Activated B cell treated with CpG ODN at 0.5 μM for 24 hours (primary cell): ENCODE measurements around the gene TXNDC9. TPM values are rescaled to one million over a fixed set of nuclear protein-coding genes. Genes with fewer than 3 reads are reported as not detected.
"Not testable (repeated sequence)": the region's sequence is repeated elsewhere in the genome, so short reads cannot be mapped to it uniquely, and the experiment has no call there.

Source experiments
- ATAC-seq: fragments of 200-7000 bp; cut with Tn5 transposase; one replicate; pipeline ENCODE4 v1.10.0; 2021; ENCODE audit warnings: low read depth, mild to moderate bottlenecking, moderate library complexity
- CTCF ChIA-PET: fragments of 350-600 bp; sonication (Branson Sonifier 250); formaldehyde crosslinking; loops from one replicate; lab custom pipeline; 2021; ENCODE audit warnings: antibody characterized with exemption; lab: Charles Lee
- POLR2A ChIA-PET: fragments of 350-600 bp; sonication (Branson Sonifier 250); formaldehyde crosslinking; loops from one replicate; lab custom pipeline; 2021; ENCODE audit warnings: antibody characterized with exemption; lab: Charles Lee
- DNase-seq: peaks from one replicate; pipeline ENCODE4 v3.0.0; 2022
- H3K27ac Mint-ChIP-seq: one replicate; pipeline ENCODE4 v1.8.0; 2020; ENCODE audit warnings: mixed read lengths
- H3K27me3 Mint-ChIP-seq: one replicate; pipeline ENCODE4 v1.8.0; 2021; ENCODE audit warnings: mixed read lengths
- H3K36me3 Mint-ChIP-seq: one replicate; pipeline ENCODE4 v1.8.0; 2021; ENCODE audit warnings: low read depth, mixed read lengths
- H3K4me1 Mint-ChIP-seq: one replicate; pipeline ENCODE4 v1.8.0; 2021; ENCODE audit warnings: mixed read lengths
- H3K4me3 Mint-ChIP-seq: one replicate; pipeline ENCODE4 v1.8.0; 2020; ENCODE audit warnings: mild to moderate bottlenecking, mixed read lengths
- H3K9me3 Mint-ChIP-seq: one replicate; pipeline ENCODE4 v1.8.0; 2020; ENCODE audit warnings: mixed read lengths
- intact Hi-C: fragments of 100-400 bp; cut with micrococcal nuclease; formaldehyde crosslinking; loops from one replicate; pipeline ENCODE4 v1.15.1; 2024
- total RNA-seq: library from RNA; stranded (reverse); gene quantifications from 2 replicates; pipeline ENCODE4 v1.2.3, GENCODE V29; 2022
- TF ChIP-seq, protein P1 (sequence below): fragments of 200-600 bp; IDR thresholded peaks from one replicate; pipeline ENCODE4 v1.8.0; 2022; ENCODE audit warnings: antibody characterized with exemption, mild to moderate bottlenecking

The TXNDC9 gene
- total RNA-seq, 1 donor from 2014 or later, result 26.8 TPM

GRCh38 chr2:99376254-99376864, 40.2 kb upstream of the TXNDC9 start:
- ChIA-PET CTCF (no interaction called here), POLR2A (interaction anchor here (0.6 kb wide), 1 partner anchor 374 kb away, joined by 4 read pairs; no protein-coding TSS in a partner anchor)
- Mint-ChIP-seq H3K27me3 (no peaks in the 10 kb centered on the region), H3K9me3 (peaks cover 7% of the 10 kb centered on the region), H3K36me3 (peaks cover 91% of the 10 kb centered on the region), H3K4me3 (no peak overlapping the region), H3K27ac (no peak overlapping the region), H3K4me1 (no peaks in the 10 kb centered on the region)
- TF ChIP-seq, protein P1, sequence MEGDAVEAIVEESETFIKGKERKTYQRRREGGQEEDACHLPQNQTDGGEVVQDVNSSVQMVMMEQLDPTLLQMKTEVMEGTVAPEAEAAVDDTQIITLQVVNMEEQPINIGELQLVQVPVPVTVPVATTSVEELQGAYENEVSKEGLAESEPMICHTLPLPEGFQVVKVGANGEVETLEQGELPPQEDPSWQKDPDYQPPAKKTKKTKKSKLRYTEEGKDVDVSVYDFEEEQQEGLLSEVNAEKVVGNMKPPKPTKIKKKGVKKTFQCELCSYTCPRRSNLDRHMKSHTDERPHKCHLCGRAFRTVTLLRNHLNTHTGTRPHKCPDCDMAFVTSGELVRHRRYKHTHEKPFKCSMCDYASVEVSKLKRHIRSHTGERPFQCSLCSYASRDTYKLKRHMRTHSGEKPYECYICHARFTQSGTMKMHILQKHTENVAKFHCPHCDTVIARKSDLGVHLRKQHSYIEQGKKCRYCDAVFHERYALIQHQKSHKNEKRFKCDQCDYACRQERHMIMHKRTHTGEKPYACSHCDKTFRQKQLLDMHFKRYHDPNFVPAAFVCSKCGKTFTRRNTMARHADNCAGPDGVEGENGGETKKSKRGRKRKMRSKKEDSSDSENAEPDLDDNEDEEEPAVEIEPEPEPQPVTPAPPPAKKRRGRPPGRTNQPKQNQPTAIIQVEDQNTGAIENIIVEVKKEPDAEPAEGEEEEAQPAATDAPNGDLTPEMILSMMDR, result no peak
- no peak for ATAC-seq
- intact Hi-C loops, result no loop called here
- no peak for DNase-seq

GRCh38 chr2:99374747-99375146, 38.6 kb upstream of the TXNDC9 start:
- intact Hi-C loops, result no loop called here
- DNase-seq, result no peak
- H3K9me3 Mint-ChIP-seq, result peaks cover 7% of the 10 kb centered on the region
- no peak overlapping the region for H3K27ac Mint-ChIP-seq
- H3K4me3 Mint-ChIP-seq, result no peak overlapping the region
- H3K36me3 Mint-ChIP-seq, result peaks cover 85% of the 10 kb centered on the region
- no peaks in the 10 kb centered on the region for H3K27me3 Mint-ChIP-seq
- TF ChIP-seq, protein P1, result no peak
- H3K4me1 Mint-ChIP-seq, result no peaks in the 10 kb centered on the region
- ATAC-seq, result no peak
- ChIA-PET CTCF (no interaction called here), POLR2A (no interaction called here)

DNA sequence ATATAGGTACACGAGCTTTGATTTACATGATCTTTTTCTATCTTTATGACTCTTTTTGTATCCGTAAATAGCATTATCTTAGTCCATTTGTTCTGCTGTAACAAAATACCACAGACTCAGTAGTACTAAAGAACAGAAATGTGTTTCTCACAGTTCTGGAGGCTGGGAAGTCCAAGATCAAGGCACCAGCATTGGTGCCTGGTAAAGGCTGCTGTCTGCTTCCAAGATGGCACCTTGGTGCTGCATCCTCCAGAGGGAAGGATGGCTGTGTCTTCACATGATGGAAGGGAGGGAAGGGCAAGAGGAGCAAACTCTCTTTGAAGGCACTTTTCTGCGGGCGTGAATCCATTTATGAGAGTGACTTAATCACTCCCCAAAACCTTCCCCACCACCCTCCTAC, 37.0 kb upstream of the TXNDC9 start:
- POLR2A ChIA-PET, result no interaction called here
- CTCF ChIA-PET, result no interaction called here
- intact Hi-C loops, result no loop called here
- ATAC-seq, result no peak
- no peaks in the 10 kb centered on the region for H3K27me3 Mint-ChIP-seq
- no peaks in the 10 kb centered on the region for H3K4me1 Mint-ChIP-seq
- TF ChIP-seq, protein P1, result no peak
- H3K9me3 Mint-ChIP-seq, result peaks cover 7% of the 10 kb centered on the region
- DNase-seq, result no peak
- H3K36me3 Mint-ChIP-seq, result peaks cover 83% of the 10 kb centered on the region
- no peak overlapping the region for H3K27ac Mint-ChIP-seq
- H3K4me3 Mint-ChIP-seq, result no peak overlapping the region

GRCh38 chr2:99368854-99369253, 32.7 kb upstream of the TXNDC9 start:
- H3K27me3 Mint-ChIP-seq, ATAC-seq, H3K9me3 Mint-ChIP-seq, intact Hi-C loops, CTCF ChIA-PET, H3K4me3 Mint-ChIP-seq, POLR2A ChIA-PET, DNase-seq, H3K27ac Mint-ChIP-seq, H3K4me1 Mint-ChIP-seq: not testable (repeated sequence)
- H3K36me3 Mint-ChIP-seq, result peaks cover 83% of the 10 kb centered on the region

DNA sequence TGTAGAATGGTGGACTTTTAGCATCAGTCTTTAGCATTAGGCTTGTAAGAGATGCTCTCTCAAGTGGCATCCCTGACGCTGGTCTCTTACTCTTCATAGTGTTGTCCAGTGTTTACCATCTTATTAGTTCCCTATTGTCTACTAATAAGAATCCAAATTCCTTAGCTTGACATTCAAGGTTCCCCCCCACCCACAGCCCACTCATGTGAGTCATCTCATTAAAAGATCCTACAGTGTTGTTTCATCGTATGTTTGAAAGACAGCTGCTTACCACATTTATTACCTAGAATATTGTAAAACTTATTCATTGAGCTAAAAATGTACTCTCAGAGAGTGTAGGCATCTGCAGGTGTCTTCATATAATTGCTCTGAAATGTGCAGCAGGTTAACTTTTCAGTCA, 29.5 kb upstream of the TXNDC9 start:
- Mint-ChIP-seq H3K4me1 (no peaks in the 10 kb centered on the region), H3K36me3 (peaks cover 81% of the 10 kb centered on the region), H3K9me3 (no peaks in the 10 kb centered on the region), H3K4me3 (no peak overlapping the region), H3K27ac (no peak overlapping the region), H3K27me3 (no peaks in the 10 kb centered on the region)
- ChIA-PET POLR2A (no interaction called here), CTCF (no interaction called here)
- ATAC-seq (no peak), DNase-seq (no peak)
- intact Hi-C loops, result no loop called here
- TF ChIP-seq, protein P1, result no peak

DNA sequence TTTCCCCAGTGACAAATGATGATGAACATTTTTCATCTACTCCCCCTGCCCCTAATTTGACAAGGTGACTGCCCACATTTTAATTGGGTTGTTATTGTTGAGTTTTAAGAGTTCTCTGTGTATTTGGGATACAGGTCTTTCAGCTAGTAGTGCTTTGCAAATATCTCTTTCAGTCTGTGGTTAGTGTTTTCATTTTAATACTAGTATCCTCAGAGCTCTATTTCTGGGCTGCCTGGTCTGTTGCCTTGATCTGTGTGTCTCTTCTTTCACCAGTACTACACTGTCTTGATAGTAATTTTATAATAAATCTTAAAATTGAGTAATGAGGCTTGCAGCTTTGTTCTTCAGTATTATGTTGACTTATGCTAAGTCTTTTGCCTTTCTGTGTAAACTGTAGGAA, 20.7 kb upstream of the TXNDC9 start:
- Mint-ChIP-seq H3K27ac (no peak overlapping the region), H3K9me3 (no peaks in the 10 kb centered on the region)
- POLR2A ChIA-PET, result no interaction called here

GRCh38 chr2:99354825-99355224, 18.7 kb upstream of the TXNDC9 start:
- DNase-seq, ATAC-seq, H3K27ac Mint-ChIP-seq, H3K4me3 Mint-ChIP-seq, H3K27me3 Mint-ChIP-seq, H3K9me3 Mint-ChIP-seq, H3K36me3 Mint-ChIP-seq, intact Hi-C loops: not testable (repeated sequence)
- CTCF ChIA-PET, result interaction anchor here (0.7 kb wide), 1 partner anchor 204 kb away, joined by 3 read pairs; no protein-coding TSS in a partner anchor
- H3K4me1 Mint-ChIP-seq, result peaks cover 59% of the 10 kb centered on the region
- POLR2A ChIA-PET, result interaction anchor here (0.7 to 1.8 kb wide), 2 partner anchors 17 to 155 kb away, joined by 7 to 12 read pairs; no protein-coding TSS in a partner anchor

More for the DNA sequence above, 20.7 kb upstream of the TXNDC9 start:
- DNase-seq (no peak), ATAC-seq (no peak)
- intact Hi-C loops, result no loop called here
- Mint-ChIP-seq H3K4me3 (no peak overlapping the region), H3K4me1 (peaks cover 42% of the 10 kb centered on the region), H3K27me3 (no peaks in the 10 kb centered on the region), H3K36me3 (peaks cover 18% of the 10 kb centered on the region)
- CTCF ChIA-PET, result no interaction called here
- TF ChIP-seq, protein P1, result no peak
